ENCODE data around the gene CCDC57. TPM values are rescaled to one million over a fixed set of nuclear protein-coding genes. Genes with fewer than 3 reads are reported as not detected.

The CCDC57 gene
- total RNA-seq, 1 experiment from 2014 or later, result 69.9 TPM

DNA sequence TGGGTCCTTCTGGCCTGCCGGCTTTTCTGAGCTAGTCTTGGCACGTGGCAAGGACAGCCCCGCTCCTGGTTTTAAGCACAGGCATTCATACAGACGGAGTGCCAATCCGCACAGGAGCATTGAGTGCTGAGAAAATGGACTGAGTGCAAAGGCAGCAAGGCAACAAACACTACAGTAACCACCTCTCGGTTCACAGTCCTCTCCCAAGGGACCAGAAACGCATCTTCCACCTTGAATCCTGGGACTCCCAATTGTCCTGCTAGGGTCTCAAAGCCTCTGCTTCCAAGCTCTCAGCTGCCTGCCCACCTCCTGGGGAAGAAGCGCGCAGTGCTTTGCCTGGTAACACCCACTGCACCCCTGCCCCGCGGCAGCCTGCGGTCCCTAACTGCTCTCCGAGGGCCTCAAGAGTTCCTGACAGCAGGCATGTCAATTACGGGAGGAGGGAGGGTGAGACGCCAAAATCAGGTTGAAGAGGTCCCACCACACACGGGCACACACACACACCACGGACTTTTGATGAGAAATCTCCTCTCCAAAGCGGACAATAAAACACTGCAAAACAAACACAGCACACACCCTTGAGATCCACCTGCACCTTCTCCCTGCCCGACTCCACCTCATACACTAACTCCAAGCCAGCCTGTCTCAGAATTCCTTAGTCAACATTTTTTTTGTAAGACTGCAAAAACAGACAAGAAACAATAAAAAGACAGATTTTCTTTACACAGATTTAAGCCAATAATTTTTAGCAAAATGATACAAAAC is 31.2 kb upstream of the CCDC57 start:
- CTCF ChIA-PET, result interaction anchor here (0.6 kb wide), 1 partner anchor 178 kb away, joined by 3 read pairs; the partner anchor contains the start of gene DUS1L
- H3K9me3 Mint-ChIP-seq (ENCODE audit: low read depth, unreplicated experiment), result no peaks in the 10 kb centered on the region
- H3K4me3 Mint-ChIP-seq (ENCODE audit: low read depth, unreplicated experiment), result no peak overlapping the region
- intact Hi-C loops (cut with micrococcal nuclease; ENCODE audit: unreplicated experiment), result loop anchor here (10.0 kb wide), 2 partner anchors 51 to 81 kb away; no protein-coding TSS in a partner anchor
- peak overlapping the region; percentile 82 for H3K27ac Mint-ChIP-seq (ENCODE audit: unreplicated experiment)
- no peaks in the 10 kb centered on the region for H3K27me3 Mint-ChIP-seq (ENCODE audit: unreplicated experiment)
- peaks cover 98% of the 10 kb centered on the region for H3K36me3 Mint-ChIP-seq (ENCODE audit: insufficient read depth, unreplicated experiment)
- DNase-seq, result no peak
- TF ChIP-seq, protein P1, sequence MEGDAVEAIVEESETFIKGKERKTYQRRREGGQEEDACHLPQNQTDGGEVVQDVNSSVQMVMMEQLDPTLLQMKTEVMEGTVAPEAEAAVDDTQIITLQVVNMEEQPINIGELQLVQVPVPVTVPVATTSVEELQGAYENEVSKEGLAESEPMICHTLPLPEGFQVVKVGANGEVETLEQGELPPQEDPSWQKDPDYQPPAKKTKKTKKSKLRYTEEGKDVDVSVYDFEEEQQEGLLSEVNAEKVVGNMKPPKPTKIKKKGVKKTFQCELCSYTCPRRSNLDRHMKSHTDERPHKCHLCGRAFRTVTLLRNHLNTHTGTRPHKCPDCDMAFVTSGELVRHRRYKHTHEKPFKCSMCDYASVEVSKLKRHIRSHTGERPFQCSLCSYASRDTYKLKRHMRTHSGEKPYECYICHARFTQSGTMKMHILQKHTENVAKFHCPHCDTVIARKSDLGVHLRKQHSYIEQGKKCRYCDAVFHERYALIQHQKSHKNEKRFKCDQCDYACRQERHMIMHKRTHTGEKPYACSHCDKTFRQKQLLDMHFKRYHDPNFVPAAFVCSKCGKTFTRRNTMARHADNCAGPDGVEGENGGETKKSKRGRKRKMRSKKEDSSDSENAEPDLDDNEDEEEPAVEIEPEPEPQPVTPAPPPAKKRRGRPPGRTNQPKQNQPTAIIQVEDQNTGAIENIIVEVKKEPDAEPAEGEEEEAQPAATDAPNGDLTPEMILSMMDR (IDR thresholded peaks at IDR 0.05; ENCODE audit: unreplicated experiment), result no peak
- TSS peak; percentile 20 for BruUV-seq (replicated peaks)
- H3K4me1 Mint-ChIP-seq (ENCODE audit: low read depth, unreplicated experiment), result peaks cover 45% of the 10 kb centered on the region

DNA sequence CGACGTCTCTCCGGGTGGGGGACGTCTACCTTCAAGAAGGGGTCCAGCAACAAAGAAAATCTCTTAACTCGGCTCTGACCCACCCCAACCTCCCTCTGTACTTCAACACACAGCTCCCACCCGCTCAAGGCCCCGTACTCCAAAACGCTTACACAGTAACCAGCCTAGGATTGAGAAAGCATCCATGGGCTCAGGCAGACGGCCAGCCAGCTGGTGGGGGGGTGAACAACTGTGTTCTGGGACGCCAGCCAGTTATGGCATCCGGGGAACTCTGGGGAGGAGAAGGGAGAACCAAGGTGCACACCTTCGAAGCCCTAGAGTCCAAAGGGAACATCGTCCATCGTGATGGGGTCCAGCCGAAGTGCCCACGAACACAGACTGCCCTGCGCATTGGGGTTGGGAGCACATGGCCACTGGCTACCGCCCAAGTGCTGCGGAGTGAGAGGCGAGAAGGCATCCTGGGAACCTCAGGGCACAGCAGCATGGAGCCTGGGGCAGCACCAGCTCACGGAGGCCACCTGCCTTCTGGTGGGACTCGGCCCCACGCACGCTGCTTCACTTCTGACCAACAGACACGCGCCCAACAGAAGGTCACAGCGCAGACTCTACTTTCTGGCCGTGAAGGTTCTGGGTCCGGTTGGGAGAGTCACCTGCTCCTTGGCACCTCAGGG is 30.5 kb upstream of the CCDC57 start:
- Mint-ChIP-seq H3K4me3 (ENCODE audit: low read depth, unreplicated experiment) (no peak overlapping the region), H3K36me3 (ENCODE audit: insufficient read depth, unreplicated experiment) (peaks cover 98% of the 10 kb centered on the region), H3K27me3 (ENCODE audit: unreplicated experiment) (no peaks in the 10 kb centered on the region), H3K9me3 (ENCODE audit: low read depth, unreplicated experiment) (no peaks in the 10 kb centered on the region), H3K4me1 (ENCODE audit: low read depth, unreplicated experiment) (peaks cover 37% of the 10 kb centered on the region), H3K27ac (ENCODE audit: unreplicated experiment) (no peak overlapping the region)
- TF ChIP-seq, protein P1 (IDR thresholded peaks at IDR 0.05; ENCODE audit: unreplicated experiment), result no peak
- no peak for DNase-seq
- no TSS peak for BruUV-seq (replicated peaks)
- intact Hi-C loops (cut with micrococcal nuclease; ENCODE audit: unreplicated experiment), result loop anchor here (10.0 kb wide), 2 partner anchors 52 to 82 kb away; no protein-coding TSS in a partner anchor
- CTCF ChIA-PET, result interaction anchor here (0.6 kb wide), 2 partner anchors 159 to 178 kb away, joined by 3 to 6 read pairs; partner anchors contain the start of gene DUS1L

DNA sequence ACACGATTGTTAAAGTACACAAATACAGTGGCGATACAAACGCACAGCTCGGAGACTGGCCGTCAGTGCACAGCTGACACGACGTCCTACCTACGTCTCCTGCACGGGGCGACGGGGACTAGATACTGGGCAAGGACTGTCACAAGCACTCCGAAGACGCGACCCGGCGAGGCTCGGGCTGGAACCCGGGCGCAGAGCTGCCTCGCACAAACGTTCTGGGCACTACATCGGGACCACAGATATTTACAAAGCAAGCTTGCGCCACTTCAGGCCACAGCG is 30.0 kb upstream of the CCDC57 start:
- H3K4me1 Mint-ChIP-seq (ENCODE audit: low read depth, unreplicated experiment), result peaks cover 33% of the 10 kb centered on the region
- intact Hi-C loops (cut with micrococcal nuclease; ENCODE audit: unreplicated experiment), result loop anchor here (10.0 kb wide), 2 partner anchors 52 to 82 kb away; no protein-coding TSS in a partner anchor
- TF ChIP-seq, protein P1 (IDR thresholded peaks at IDR 0.05; ENCODE audit: unreplicated experiment), result no peak
- H3K4me3 Mint-ChIP-seq (ENCODE audit: low read depth, unreplicated experiment), result no peak overlapping the region
- no peaks in the 10 kb centered on the region for H3K27me3 Mint-ChIP-seq (ENCODE audit: unreplicated experiment)
- DNase-seq, result no peak
- H3K36me3 Mint-ChIP-seq (ENCODE audit: insufficient read depth, unreplicated experiment), result peaks cover 96% of the 10 kb centered on the region
- H3K27ac Mint-ChIP-seq (ENCODE audit: unreplicated experiment), result no peak overlapping the region
- CTCF ChIA-PET, result interaction anchor here (0.6 to 1.0 kb wide), 2 partner anchors 97 to 159 kb away, joined by 3 to 6 read pairs; no protein-coding TSS in a partner anchor
- no peaks in the 10 kb centered on the region for H3K9me3 Mint-ChIP-seq (ENCODE audit: low read depth, unreplicated experiment)
- BruUV-seq (replicated peaks), result no TSS peak

GRCh38 chr17:82241926-82242697 is 29.5 kb upstream of the CCDC57 start:
- Mint-ChIP-seq H3K36me3 (ENCODE audit: insufficient read depth, unreplicated experiment) (peaks cover 90% of the 10 kb centered on the region), H3K9me3 (ENCODE audit: low read depth, unreplicated experiment) (no peaks in the 10 kb centered on the region), H3K4me3 (ENCODE audit: low read depth, unreplicated experiment) (no peak overlapping the region), H3K27ac (ENCODE audit: unreplicated experiment) (peak overlapping the region; percentile 58), H3K27me3 (ENCODE audit: unreplicated experiment) (no peaks in the 10 kb centered on the region), H3K4me1 (ENCODE audit: low read depth, unreplicated experiment) (peaks cover 33% of the 10 kb centered on the region)
- intact Hi-C loops (cut with micrococcal nuclease; ENCODE audit: unreplicated experiment), result loop anchor here (10.0 kb wide), 2 partner anchors 53 to 83 kb away; no protein-coding TSS in a partner anchor
- TF ChIP-seq, protein P1 (IDR thresholded peaks at IDR 0.05; ENCODE audit: unreplicated experiment), result no peak
- CTCF ChIA-PET, result interaction anchor here (0.7 to 1.0 kb wide), 2 partner anchors 54 to 97 kb away, joined by 3 to 7 read pairs; no protein-coding TSS in a partner anchor
- DNase-seq, result no peak
- no TSS peak for BruUV-seq (replicated peaks)

Measured in Calu3 (cell line).